GM10266 (cell line): ENCODE data around the gene TSPEAR.

ENCODE experiments used
- DNase-seq: peaks from one replicate; pipeline ENCODE4 v3.0.0; 2012; ENCODE audit errors: extremely low spot score
- TF ChIP-seq, protein P1 (sequence below): IDR thresholded peaks from 2 replicates; pipeline ENCODE4 v1.5.1; 2012; ENCODE audit warnings: mild to moderate bottlenecking, low read depth; ENCODE audit not compliant: control insufficient read depth, insufficient read depth; ENCODE audit errors: missing control alignments

The TSPEAR gene

DNA sequence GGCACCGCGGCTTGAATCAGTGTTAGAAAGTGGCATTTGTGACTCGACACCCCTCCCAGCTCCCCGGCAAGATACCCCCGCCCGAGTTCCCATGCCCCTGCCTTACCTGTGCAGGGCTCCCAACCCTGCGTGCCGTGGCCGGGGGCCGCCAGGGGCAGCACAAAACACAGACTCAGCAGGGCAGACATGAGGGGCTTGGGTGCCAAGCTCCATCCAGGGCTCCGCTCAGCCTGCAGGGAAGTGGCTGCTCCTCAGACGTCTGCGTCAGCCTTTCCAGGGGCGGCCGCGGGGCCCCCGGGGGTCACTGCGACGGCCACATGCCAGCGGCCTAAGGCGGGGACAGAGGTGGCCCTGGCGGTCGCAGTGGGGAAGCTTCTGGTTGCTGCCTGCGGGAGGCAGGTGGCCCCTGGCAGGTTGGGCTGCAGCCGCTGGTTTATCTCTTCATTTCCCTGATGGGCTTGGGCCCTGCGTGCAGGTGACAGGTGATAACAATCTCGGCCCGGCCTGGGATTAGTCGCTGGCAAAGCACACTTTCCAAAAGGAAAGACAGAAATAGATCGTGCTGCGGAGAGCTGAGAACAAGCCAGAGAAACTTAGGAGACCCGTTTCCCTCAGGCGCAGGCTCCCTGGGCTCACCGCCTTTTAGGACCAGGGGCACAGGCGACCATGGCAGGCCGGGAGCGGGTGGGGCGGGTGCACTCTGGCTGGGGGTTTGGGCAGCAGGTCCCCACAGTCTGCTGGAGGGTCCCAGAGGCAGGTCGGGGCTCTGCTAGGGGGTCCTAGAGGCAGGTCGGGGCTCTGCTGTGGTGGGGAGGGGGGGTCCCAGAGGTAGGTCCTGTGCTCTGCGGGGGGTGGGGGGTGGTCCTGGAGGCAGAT is at the start of gene TSPEAR:
Gene TSPEAR, minus strand, starts transcription at position 246 of the 876 bp plus-strand sequence. Its CDS starts 58 bp downstream, at position 188.
- DNase-seq, result no peak

DNA sequence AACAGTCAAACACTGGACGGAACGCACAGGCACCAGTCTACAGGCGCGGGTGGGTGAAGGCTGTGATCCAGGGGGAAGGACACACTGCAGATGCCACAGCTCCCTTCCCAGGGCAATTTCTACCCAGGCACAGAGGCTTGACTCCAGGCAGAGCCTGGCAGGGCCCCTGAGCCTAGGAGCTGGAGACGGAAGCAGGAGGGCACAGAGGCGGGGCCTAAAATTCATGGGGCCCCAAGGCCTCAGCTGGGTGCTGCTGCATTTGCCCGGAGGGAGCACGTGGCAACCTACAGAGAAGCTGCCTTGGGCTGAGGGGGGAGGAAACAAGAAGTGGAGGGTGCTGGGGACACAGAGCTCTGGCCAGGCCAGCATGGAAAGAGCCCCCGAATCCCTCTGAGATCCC is 49.0 kb upstream of the TSPEAR start:
- DNase-seq, result no peak
- TF ChIP-seq, protein P1, sequence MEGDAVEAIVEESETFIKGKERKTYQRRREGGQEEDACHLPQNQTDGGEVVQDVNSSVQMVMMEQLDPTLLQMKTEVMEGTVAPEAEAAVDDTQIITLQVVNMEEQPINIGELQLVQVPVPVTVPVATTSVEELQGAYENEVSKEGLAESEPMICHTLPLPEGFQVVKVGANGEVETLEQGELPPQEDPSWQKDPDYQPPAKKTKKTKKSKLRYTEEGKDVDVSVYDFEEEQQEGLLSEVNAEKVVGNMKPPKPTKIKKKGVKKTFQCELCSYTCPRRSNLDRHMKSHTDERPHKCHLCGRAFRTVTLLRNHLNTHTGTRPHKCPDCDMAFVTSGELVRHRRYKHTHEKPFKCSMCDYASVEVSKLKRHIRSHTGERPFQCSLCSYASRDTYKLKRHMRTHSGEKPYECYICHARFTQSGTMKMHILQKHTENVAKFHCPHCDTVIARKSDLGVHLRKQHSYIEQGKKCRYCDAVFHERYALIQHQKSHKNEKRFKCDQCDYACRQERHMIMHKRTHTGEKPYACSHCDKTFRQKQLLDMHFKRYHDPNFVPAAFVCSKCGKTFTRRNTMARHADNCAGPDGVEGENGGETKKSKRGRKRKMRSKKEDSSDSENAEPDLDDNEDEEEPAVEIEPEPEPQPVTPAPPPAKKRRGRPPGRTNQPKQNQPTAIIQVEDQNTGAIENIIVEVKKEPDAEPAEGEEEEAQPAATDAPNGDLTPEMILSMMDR, result no peak

More for the DNA sequence above, at the start of gene TSPEAR:
- TF ChIP-seq, protein P1, result no peak

DNA sequence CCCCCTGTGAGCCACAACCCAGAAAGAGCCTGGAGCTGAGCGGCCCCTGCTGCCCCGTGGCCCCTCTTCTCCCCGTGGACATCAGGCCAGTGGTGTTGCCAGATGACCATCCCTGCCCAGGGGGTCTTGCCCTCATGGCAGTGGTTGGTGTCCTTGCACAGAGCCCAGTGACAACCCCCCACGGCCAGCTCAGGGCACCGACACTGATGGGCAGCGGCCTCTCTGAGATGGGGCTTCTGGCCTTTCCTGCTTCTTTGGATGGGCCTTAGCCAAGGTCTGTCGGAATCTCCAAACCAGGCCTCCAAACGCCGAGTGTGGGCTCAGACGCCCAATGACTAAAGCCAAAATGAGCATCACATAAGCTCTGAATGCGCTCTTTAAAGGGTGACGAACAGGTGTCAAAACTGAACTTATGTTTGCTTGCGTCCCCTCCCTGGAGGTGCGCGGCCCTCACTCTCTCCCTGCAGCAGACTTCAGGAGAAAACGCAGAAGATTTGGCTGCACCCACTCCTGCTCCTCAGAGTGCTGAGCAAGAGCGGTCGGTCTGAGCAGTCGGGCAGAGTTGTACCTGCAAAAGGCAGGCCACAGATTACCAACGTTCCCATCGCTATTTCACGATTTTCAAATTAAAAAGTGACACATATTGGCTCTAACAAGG is 48.4 kb upstream of the TSPEAR start:
- TF ChIP-seq, protein P1, result no peak
- no peak for DNase-seq

DNA sequence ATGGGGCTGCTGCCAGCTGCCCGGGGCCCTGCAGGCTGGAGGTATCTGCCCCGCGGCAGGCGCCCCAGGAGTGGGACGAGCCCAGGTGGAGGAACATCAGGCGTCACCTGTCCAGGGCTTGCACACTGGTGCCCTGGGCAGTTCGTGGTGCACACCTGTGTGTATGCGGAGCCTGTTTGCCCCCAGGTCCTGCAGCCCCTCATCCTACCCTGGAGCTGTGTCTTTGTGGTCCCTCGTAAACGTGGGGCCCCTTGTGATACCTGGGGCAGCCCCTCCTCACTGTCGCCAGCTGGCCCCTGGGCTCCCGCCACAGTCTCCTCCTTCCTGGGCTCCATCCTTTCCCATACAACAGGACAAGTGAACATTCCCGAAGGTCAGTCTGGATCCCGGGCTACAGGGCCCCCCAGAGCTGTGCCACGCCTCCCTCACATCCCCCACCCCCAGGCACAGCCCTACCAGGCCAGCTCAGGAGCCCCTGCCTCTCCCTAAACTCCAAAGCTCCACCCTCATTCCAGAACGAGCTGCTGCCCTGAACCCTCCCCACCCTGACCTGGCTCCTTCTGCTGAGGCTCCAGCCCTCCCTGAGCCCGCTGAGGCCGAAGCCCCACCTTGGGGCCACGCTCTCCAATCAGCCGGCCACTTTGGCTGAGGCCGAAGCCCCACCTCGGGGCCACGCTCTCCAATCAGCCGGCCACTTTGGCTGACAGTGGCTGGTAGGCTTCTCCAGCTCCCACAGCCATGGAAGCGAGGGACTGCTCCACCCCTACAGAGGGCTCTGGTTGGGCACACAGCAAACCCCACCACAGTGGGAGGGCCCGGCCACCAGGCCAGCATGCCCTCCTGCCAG is 47.6 kb upstream of the TSPEAR start:
- DNase-seq, result no peak
- TF ChIP-seq, protein P1, result no peak

DNA sequence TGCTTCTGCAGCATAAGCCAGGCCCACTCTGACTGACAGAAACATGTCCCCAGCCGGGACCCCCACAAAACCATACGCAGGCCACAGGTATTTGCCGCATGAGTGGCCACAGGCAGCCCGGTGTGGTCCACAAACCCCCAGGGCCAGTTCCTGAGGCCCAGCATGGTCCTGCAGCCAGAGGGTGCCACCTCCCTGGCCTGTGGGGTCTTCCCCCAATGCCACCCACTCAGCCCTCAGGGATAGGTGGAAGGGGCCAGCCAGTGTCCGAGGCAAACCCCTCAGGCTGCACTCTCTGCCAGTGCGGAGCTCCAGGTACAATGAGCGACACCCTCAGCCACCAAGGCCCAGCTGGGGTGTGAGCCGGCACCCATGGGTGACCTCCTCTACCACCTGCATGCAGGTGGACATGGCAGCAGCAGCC is 46.8 kb upstream of the TSPEAR start:
- TF ChIP-seq, protein P1, result no peak
- no peak for DNase-seq

DNA sequence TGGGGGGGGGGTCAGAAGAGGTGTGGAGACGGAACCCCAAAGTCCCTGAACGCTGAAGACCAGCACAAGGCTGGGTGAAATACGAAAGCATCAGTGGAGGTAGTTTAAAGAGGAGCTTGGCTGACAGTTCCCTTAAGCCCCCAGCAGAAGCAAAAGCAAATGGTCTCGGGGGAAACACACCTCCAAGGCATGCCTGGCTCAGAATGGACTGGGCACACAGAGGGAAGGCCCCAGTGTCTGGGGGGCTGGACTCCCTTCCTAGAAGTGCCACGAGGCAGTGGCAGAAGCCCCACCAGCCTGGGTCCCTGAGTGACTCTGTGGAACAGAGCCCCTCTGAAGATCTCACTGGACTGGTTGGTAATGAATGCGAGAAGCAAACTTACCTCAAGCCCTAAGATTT is 46.4 kb upstream of the TSPEAR start:
- DNase-seq, result no peak
- TF ChIP-seq, protein P1, result no peak
